ENCODE measurements around the gene ABI3BP.

ABI3BP gene

GRCh38 chr3:100993309-100993708 lies at the start of gene ABI3BP:
Gene ABI3BP, minus strand, starts transcription at chr3:100993421. Its CDS starts 37 bp downstream, at chr3:100993384.
- Histone ChIP-seq H3K9ac (ENCODE audit: low read length) (peak within 1 kb of the TSS; percentile 82), H3K36me3 (ENCODE audit: control insufficient read depth, insufficient read depth, low read length, severe bottlenecking) (no peaks in the 10 kb centered on the region), H3K4me3 (ENCODE audit: low read length) (peak within 1 kb of the TSS; percentile 83), H3K27me3 (replicated peaks; ENCODE audit: control insufficient read depth, insufficient read depth, low read length) (no peaks in the 10 kb centered on the region), H3K4me1 (ENCODE audit: control insufficient read depth, insufficient read depth, low read length) (peaks cover 26% of the 10 kb centered on the region), H3K9me3 (ENCODE audit: control insufficient read depth, low read length) (no peaks in the 10 kb centered on the region)
- peak; percentile 91 for DNase-seq (ENCODE audit: low read depth)

- DNase-seq (ENCODE audit: low read depth): no peak
- no peaks in the 10 kb centered on the region for H3K9me3 ChIP-seq (ENCODE audit: control insufficient read depth, low read length)
- H3K36me3 ChIP-seq (ENCODE audit: control insufficient read depth, insufficient read depth, low read length, severe bottlenecking): no peaks in the 10 kb centered on the region
- H3K4me3 ChIP-seq (ENCODE audit: low read length): no peak overlapping the region
- peaks cover 50% of the 10 kb centered on the region for H3K4me1 ChIP-seq (ENCODE audit: control insufficient read depth, insufficient read depth, low read length)
- no peak overlapping the region for H3K9ac ChIP-seq (ENCODE audit: low read length)
- H3K27me3 ChIP-seq (replicated peaks; ENCODE audit: control insufficient read depth, insufficient read depth, low read length): no peaks in the 10 kb centered on the region
Observed at GRCh38 chr3:101039285-101039684, 46.1 kb upstream of the ABI3BP start.

- DNase-seq (ENCODE audit: low read depth): no peak
- Histone ChIP-seq H3K9ac (ENCODE audit: low read length) (peak overlapping the region; percentile 45), H3K4me3 (ENCODE audit: low read length) (peak overlapping the region; percentile 64), H3K9me3 (ENCODE audit: control insufficient read depth, low read length) (no peaks in the 10 kb centered on the region), H3K36me3 (ENCODE audit: control insufficient read depth, insufficient read depth, low read length, severe bottlenecking) (no peaks in the 10 kb centered on the region), H3K27me3 (replicated peaks; ENCODE audit: control insufficient read depth, insufficient read depth, low read length) (no peaks in the 10 kb centered on the region), H3K4me1 (ENCODE audit: control insufficient read depth, insufficient read depth, low read length) (peaks cover 50% of the 10 kb centered on the region)
Observed at GRCh38 chr3:101038880-101039279, 45.7 kb upstream of the ABI3BP start.

GRCh38 chr3:101038393-101038792 lies 45.2 kb upstream of the ABI3BP start:
- Histone ChIP-seq H3K36me3 (ENCODE audit: control insufficient read depth, insufficient read depth, low read length, severe bottlenecking) (no peaks in the 10 kb centered on the region), H3K4me1 (ENCODE audit: control insufficient read depth, insufficient read depth, low read length) (peaks cover 50% of the 10 kb centered on the region), H3K27me3 (replicated peaks; ENCODE audit: control insufficient read depth, insufficient read depth, low read length) (no peaks in the 10 kb centered on the region), H3K9ac (ENCODE audit: low read length) (peak overlapping the region; percentile 45), H3K9me3 (ENCODE audit: control insufficient read depth, low read length) (no peaks in the 10 kb centered on the region), H3K4me3 (ENCODE audit: low read length) (peak overlapping the region; percentile 64)
- no peak for DNase-seq (ENCODE audit: low read depth)

- H3K4me1 ChIP-seq (ENCODE audit: control insufficient read depth, insufficient read depth, low read length): peaks cover 42% of the 10 kb centered on the region
- H3K9me3 ChIP-seq (ENCODE audit: control insufficient read depth, low read length): peaks cover 4% of the 10 kb centered on the region
- DNase-seq (ENCODE audit: low read depth): no peak
- no peak overlapping the region for H3K4me3 ChIP-seq (ENCODE audit: low read length)
- no peaks in the 10 kb centered on the region for H3K27me3 ChIP-seq (replicated peaks; ENCODE audit: control insufficient read depth, insufficient read depth, low read length)
- no peaks in the 10 kb centered on the region for H3K36me3 ChIP-seq (ENCODE audit: control insufficient read depth, insufficient read depth, low read length, severe bottlenecking)
- H3K9ac ChIP-seq (ENCODE audit: low read length): no peak overlapping the region
Observed at GRCh38 chr3:101037613-101038012, 44.4 kb upstream of the ABI3BP start.

GRCh38 chr3:101036676-101037075 lies 43.5 kb upstream of the ABI3BP start:
- H3K36me3 ChIP-seq (ENCODE audit: control insufficient read depth, insufficient read depth, low read length, severe bottlenecking): no peaks in the 10 kb centered on the region
- H3K4me3 ChIP-seq (ENCODE audit: low read length): no peak overlapping the region
- H3K9me3 ChIP-seq (ENCODE audit: control insufficient read depth, low read length): peaks cover 13% of the 10 kb centered on the region
- DNase-seq (ENCODE audit: low read depth): no peak
- H3K9ac ChIP-seq (ENCODE audit: low read length): peak overlapping the region; percentile 37
- no peaks in the 10 kb centered on the region for H3K27me3 ChIP-seq (replicated peaks; ENCODE audit: control insufficient read depth, insufficient read depth, low read length)
- peaks cover 41% of the 10 kb centered on the region for H3K4me1 ChIP-seq (ENCODE audit: control insufficient read depth, insufficient read depth, low read length)

- Histone ChIP-seq H3K4me1 (ENCODE audit: control insufficient read depth, insufficient read depth, low read length) (peaks cover 41% of the 10 kb centered on the region), H3K36me3 (ENCODE audit: control insufficient read depth, insufficient read depth, low read length, severe bottlenecking) (no peaks in the 10 kb centered on the region), H3K9me3 (ENCODE audit: control insufficient read depth, low read length) (peaks cover 14% of the 10 kb centered on the region), H3K9ac (ENCODE audit: low read length) (peak overlapping the region; percentile 80), H3K27me3 (replicated peaks; ENCODE audit: control insufficient read depth, insufficient read depth, low read length) (no peaks in the 10 kb centered on the region), H3K4me3 (ENCODE audit: low read length) (no peak overlapping the region)
- peak; percentile 90 for DNase-seq (ENCODE audit: low read depth)
Observed at GRCh38 chr3:101036213-101036618, 43.0 kb upstream of the ABI3BP start.

GRCh38 chr3:101027286-101027685 lies 34.1 kb upstream of the ABI3BP start:
- Histone ChIP-seq H3K36me3 (ENCODE audit: control insufficient read depth, insufficient read depth, low read length, severe bottlenecking) (no peaks in the 10 kb centered on the region), H3K4me1 (ENCODE audit: control insufficient read depth, insufficient read depth, low read length) (no peaks in the 10 kb centered on the region), H3K9ac (ENCODE audit: low read length) (no peak overlapping the region), H3K27me3 (replicated peaks; ENCODE audit: control insufficient read depth, insufficient read depth, low read length) (no peaks in the 10 kb centered on the region), H3K4me3 (ENCODE audit: low read length) (no peak overlapping the region), H3K9me3 (ENCODE audit: control insufficient read depth, low read length) (peaks cover 17% of the 10 kb centered on the region)
- DNase-seq (ENCODE audit: low read depth): no peak

GRCh38 chr3:101026881-101027280 lies 33.7 kb upstream of the ABI3BP start:
- Histone ChIP-seq H3K9me3 (ENCODE audit: control insufficient read depth, low read length) (peaks cover 13% of the 10 kb centered on the region), H3K9ac (ENCODE audit: low read length) (no peak overlapping the region), H3K27me3 (replicated peaks; ENCODE audit: control insufficient read depth, insufficient read depth, low read length) (no peaks in the 10 kb centered on the region), H3K4me1 (ENCODE audit: control insufficient read depth, insufficient read depth, low read length) (no peaks in the 10 kb centered on the region), H3K36me3 (ENCODE audit: control insufficient read depth, insufficient read depth, low read length, severe bottlenecking) (no peaks in the 10 kb centered on the region), H3K4me3 (ENCODE audit: low read length) (no peak overlapping the region)
- no peak for DNase-seq (ENCODE audit: low read depth)

GRCh38 chr3:101026244-101026643 lies 33.0 kb upstream of the ABI3BP start:
- Histone ChIP-seq H3K4me3 (ENCODE audit: low read length) (no peak overlapping the region), H3K36me3 (ENCODE audit: control insufficient read depth, insufficient read depth, low read length, severe bottlenecking) (no peaks in the 10 kb centered on the region)

GRCh38 chr3:101020351-101021015 lies 27.3 kb upstream of the ABI3BP start:
- no peaks in the 10 kb centered on the region for H3K27me3 ChIP-seq (replicated peaks; ENCODE audit: control insufficient read depth, insufficient read depth, low read length)
- peaks cover 4% of the 10 kb centered on the region for H3K9me3 ChIP-seq (ENCODE audit: control insufficient read depth, low read length)
- H3K9ac ChIP-seq (ENCODE audit: low read length): no peak overlapping the region
- H3K36me3 ChIP-seq (ENCODE audit: control insufficient read depth, insufficient read depth, low read length, severe bottlenecking): no peaks in the 10 kb centered on the region
- H3K4me3 ChIP-seq (ENCODE audit: low read length): no peak overlapping the region
- peak; percentile 37 for DNase-seq (ENCODE audit: low read depth)
- H3K4me1 ChIP-seq (ENCODE audit: control insufficient read depth, insufficient read depth, low read length): peaks cover 7% of the 10 kb centered on the region

More at GRCh38 chr3:101026244-101026643, 33.0 kb upstream of the ABI3BP start:
- H3K9me3 ChIP-seq (ENCODE audit: control insufficient read depth, low read length): peaks cover 9% of the 10 kb centered on the region
- DNase-seq (ENCODE audit: low read depth): no peak
- H3K27me3 ChIP-seq (replicated peaks; ENCODE audit: control insufficient read depth, insufficient read depth, low read length): no peaks in the 10 kb centered on the region
- no peak overlapping the region for H3K9ac ChIP-seq (ENCODE audit: low read length)
- no peaks in the 10 kb centered on the region for H3K4me1 ChIP-seq (ENCODE audit: control insufficient read depth, insufficient read depth, low read length)

GRCh38 chr3:101017017-101017416 lies 23.8 kb upstream of the ABI3BP start:
- H3K36me3 ChIP-seq (ENCODE audit: control insufficient read depth, insufficient read depth, low read length, severe bottlenecking): no peaks in the 10 kb centered on the region
- peak overlapping the region; percentile 62 for H3K4me3 ChIP-seq (ENCODE audit: low read length)
- DNase-seq (ENCODE audit: low read depth): peak; percentile 58
- H3K9ac ChIP-seq (ENCODE audit: low read length): peak overlapping the region; percentile 74
- peaks cover 7% of the 10 kb centered on the region for H3K4me1 ChIP-seq (ENCODE audit: control insufficient read depth, insufficient read depth, low read length)
- H3K9me3 ChIP-seq (ENCODE audit: control insufficient read depth, low read length): no peaks in the 10 kb centered on the region
- no peaks in the 10 kb centered on the region for H3K27me3 ChIP-seq (replicated peaks; ENCODE audit: control insufficient read depth, insufficient read depth, low read length)

Measured in adipocyte (in vitro differentiated cells).